SW 1271 (cell line): ENCODE results near the gene EVI5L.

ENCODE experiments used
- DNase-seq, 2 experiments: peaks; one replicate each; lab custom pipeline; 2025; lab: John Stamatoyannopoulos, UW

The EVI5L gene

DNA sequence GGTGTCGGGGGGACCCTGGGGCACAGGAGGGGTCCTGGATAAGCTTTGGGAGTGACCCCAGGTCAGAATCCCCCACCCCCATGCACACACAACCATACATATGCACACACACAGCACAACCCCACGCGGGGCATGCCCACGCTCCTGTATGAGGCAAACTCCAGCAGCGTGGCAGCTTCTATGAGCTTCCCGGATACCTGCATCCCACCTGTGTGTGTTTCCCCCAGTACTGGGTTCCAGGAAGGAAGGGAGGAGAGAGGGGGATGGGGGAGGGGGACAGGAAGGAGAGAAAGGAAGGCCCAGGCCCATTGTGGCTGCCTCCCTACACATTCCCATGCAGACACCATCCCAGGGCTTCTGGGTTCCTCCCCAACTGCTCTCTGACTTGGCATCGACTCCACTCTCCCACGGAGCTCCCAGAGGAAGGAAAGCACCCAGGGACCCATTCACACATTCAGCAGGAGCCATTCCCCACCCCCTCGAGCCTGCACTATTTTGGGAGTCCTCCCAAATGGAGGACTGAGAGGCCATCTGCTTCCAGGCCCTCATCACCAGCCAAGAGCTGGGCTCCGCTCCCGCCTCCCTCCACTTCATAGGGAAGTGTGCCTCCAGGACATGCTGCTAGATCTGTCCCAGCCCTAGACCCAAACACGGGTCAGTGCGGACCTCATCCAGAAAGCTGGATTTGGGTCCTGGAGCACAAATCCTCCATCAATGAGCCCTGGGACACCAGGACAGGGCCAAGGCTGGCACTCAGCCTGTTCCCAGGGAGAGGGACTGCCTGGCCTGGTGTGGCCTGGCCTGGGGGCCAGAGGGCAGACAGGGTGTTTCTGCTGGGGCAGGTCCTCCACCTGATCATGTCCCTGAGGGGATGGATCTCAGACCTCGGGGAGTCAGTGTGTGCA lies 30.9 kb downstream of the EVI5L start:
- DNase-seq, result no peak

DNA sequence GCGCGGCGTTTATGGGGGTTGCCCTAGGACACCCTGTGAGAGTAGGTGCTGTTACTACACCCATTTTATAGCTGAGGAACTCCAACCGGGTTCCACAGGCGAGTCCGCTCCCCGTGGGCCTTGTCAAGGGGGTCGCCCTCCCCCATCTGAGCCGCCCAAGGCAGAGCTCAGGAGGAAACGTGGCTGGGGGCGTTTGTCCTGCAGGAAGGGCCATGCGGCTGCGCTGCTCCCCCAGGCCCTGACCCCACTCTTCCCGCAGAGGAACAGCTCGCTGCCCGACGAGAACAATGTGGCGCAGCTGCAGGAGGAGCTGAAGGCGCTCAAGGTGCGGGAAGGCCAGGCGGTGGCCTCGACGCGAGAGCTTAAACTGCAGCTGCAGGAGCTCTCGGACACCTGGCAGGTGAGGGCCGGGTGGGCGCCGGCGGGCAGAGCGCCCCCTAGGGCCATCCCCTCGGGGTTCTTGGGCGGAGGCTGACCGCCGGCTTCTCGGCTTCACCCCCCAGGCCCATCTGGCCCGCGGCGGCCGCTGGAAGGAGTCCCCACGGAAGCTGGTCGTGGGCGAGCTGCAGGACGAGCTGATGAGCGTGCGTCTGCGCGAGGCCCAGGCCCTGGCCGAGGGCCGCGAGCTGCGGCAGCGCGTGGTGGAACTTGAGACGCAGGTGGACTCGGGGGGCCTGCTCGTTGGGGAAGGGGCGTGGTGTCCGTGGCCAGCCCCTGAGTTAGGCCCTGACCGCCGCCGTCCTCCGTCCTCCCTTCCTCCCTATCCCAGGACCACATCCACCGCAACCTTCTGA lies 31.8 kb downstream of the EVI5L start:
- DNase-seq, result no peak

DNA sequence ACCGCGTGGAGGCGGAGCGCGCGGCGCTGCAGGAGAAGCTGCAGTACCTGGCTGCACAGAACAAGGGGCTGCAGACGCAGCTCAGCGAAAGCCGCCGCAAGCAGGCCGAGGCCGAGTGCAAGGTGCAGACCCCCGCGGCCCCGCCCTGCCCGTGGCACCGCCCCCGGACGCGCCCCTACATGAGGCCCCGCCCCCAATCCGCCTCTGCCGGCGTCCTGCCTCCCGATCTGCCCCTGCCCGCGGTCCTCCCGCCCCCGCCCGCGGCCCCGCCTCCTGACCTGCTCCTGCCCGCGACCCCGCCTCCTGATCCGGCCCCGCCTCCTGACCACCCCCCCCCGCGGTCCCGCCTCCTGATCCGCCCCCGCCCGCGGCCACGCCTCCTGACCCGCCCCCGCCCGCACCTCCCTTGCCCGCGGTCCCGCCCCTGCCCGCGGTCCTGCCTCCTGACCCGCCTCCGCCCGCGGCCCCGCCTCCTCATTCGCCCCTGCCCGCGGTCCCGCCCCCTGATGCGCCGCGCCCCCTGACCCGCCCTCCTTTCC lies 32.5 kb downstream of the EVI5L start:
- no peak for DNase-seq

DNA sequence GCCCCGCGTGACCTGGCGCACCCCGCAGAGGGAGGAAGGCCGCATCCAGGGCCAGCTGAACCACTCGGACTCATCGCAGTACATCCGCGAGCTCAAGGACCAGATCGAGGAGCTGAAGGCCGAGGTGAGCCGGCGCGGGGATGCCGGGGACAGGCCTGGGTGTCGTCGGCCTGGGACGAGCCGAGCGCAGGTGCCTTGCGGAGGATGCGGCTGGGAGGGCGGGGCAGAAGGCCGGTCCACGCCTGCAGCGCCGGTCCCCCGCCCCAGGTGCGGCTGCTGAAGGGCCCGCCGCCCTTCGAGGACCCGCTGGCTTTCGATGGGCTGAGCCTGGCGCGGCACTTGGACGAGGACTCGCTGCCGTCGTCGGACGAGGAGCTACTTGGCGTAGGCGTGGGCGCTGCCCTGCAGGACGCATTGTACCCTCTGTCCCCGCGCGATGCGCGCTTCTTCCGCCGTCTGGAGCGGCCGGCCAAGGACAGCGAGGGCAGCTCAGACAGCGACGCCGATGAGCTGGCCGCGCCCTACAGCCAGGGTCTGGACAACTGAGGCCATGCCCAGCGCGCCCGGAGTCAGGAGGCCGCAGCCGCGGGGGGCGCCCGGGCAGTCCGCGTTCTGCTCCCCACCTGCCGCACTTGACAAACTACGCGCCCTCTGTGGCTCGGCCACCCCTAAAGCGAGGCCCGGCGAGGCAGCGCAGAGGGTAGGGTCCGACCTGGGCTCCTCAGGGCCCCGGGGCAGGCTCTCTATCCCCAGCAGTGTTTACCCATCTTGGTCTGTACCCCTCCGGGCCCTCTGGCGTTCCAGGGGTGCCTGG lies 33.3 kb downstream of the EVI5L start:
- no peak for DNase-seq

DNA sequence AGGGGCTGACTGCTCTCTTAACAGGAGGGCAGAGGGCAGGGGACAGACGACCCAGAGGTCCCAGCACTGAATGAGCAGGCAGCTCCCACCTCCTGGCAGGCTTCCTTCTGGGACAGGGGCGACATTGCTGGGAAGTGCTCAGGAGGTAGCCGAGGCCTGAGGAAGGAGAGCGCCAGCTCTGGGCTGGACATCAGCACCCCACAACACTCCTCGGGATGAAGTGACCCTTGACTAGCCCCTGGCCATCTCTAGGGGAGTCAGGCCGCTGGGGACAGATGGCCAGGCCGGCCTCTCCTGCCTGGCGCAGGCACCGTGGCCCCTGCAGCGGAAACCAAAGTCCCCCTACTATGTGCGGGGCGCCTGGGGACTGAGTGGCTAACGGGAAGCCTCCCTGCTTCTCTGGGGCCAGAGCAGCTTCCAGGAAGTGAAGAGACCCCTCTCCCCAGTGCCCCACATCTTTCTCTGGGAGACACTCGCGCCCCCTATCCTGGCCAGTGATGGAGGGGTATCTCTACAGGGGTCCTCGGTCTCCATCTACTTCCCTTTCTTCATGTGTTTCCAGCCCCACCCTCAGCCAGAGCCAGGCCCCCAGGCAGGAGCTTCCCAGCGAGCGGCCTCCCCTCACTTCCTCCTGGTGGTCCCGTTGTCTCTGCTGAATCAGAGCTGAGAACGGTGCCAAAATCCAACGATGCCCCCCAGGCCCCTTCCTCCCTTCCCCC lies 34.1 kb downstream of the EVI5L start:
- no peak for DNase-seq

DNA sequence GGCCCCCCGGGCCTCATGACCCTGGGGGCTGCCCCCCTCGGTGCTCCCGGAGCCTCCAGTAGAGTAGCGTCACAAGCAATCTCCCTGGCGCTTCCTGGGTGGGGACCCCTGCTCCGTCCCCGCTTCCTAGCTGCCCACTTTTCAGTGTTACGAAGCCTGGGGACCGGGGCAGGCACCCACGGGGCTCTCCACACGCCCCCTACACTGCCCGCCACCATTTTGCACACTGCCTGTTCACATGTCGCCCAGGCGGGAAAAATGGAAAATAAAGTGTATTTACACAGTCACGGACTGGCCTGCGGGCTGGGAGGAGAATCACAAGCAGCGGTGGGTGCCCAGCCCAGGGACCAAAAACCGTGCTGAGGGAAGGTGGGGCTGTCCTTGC lies 34.7 kb downstream of the EVI5L start:
- no peak for DNase-seq

DNA sequence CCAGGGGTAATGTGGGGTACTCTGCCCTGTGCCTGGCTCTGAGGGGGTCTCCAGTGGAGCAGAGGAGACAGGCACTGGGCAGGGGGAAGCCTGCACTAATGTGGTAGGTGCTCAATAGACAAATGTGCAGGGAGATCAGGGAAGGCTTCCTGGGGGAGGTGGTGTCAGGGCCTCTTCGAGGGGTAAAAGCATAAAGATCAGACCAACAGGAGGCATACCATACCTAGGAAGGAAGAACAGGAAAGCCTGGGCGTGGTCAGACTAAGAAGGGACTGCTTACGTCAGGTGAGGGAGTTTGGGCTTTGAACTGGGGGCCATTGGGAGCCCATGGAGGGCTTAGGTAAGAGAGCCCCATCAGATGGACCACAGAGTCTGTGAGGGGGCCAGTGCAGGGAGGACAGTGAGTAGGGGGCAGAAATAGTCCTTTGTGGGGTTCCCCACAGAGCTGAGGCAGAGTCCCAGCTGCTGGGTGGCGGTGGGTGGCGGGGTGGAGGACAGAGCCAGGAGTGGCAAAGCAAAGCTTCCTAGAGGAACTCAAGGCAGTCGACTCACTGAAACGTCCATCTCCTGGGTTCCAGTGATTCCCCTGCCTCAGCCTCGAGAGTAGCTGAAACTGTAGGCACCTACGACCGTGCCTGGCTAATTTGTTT lies 35.4 kb downstream of the EVI5L start:
- DNase-seq, result no peak

DNA sequence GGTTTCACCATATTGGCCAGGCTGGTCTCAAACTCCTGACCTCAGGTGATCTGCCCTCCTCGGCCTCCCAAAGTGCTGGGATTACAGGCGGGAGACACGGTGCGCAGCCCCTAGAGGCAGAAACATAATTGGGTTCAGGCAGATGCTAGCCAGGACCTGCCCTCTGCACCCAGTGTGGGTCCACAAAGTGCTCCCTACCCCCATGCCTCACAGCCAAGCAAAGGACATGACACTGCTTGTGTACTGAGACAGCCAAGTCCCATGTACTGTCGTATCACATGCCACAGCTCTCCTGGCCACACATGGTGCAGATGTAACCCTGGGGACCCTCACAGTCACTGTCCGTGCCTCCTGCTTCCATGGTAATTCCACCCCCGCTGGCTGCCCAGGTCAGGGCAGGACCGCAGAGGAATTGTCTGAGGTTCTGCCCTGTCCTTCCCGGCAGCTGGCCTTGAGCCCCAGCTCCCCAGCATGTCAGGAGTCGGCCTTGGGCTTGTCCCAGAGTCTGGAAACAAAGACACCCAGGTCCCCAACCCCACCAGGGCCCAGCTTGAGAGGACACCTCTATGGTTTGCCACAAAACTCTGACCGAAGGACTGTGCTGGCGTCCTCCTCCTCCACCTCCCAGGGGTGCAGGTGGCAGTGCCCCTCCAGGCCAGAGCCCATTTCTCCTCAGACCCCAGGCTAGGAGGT lies 36.5 kb downstream of the EVI5L start:
- DNase-seq, result no peak

DNA sequence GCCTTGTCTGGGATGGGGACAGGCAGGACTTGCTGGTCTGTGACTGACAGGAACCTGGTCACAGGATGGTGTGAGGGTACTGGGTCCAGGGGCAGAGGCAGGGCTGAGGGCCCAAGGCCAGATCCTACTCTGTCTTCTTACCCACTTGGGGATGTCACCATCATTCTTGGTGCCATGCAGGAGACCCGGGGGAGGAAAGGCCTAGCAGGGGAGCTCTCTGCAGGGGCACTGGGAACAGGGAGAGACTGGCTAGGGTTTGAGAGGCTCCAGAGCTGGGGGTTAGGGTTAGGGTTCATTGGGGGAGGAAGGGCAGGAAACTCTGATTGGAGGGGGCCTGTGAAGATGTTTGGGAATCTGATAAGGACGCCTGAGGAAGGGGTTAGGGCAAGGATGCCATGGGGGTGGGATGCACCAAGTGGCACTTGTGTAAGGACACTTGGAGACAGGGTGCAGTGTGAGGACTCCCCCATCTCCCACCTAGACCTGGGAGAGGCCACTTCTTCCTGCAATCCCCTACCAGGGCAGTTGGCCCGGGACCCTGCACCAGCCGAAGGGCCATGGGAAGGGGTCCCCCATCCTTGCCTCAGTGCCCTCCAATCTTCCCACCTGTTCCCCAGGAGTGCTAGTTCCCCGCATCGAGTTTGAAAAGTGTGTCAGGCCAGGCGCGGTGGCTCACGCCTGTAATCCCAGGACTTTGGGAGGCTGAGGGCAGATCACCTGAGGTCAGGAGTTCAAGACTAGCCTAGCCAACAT lies 37.2 kb downstream of the EVI5L start:
- no peak for DNase-seq

DNA sequence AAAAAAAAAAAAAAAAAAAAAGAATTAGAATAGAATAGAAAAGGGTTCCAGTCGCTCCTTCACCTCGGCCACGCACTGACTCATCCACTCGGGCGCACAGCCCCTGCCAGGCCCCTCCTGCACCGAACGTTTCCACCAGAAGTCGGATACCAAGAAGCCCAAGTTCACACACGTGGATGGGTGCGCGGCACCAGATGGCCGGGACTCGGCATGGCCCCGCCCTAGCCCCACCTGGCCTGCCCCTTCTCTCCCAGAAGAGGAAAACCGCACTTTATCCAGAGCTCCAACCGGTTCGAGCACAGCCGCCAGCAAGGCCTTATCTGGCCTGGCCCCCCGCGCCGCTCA lies 38.3 kb downstream of the EVI5L start:
- DNase-seq, result no peak

DNA sequence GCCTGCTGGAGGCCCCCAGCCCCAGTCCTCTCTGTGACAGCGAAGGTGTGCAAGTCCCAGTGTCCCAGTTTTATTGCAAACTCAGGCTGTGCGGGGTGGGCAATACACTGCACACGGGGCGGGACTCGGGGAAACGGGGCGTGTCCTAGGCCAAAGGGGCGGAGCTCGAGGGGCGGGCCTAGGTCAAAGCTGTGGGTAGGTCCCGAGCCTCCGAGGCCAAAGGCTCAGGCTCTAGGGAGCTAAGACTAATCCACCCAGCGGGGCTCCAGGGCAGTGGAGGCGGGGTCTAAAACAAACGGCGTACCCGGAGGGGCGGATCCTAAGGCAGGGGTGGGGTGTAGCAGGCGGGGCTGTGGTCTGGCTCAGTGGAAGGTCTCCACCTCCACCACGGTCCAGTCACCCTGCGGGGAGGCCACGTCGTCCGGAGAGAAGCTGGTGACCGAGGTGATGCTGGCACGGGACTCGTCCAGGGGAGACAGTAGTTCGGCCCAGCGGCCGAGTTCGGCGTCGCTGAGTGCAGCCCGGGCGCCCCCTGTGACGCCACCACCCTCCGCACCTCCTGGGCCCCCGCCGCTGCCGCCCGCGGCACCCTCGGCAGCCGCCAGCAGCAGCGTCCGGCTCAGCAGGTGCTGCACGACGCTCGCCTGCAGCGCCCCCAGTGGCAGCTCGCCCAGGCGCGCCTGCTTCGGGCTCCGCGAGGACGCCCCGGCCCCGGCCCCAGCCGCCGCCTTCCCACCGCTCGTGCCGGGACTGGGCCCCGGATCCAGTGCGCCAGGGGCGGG lies 38.8 kb downstream of the EVI5L start:
- DNase-seq, result no peak

DNA sequence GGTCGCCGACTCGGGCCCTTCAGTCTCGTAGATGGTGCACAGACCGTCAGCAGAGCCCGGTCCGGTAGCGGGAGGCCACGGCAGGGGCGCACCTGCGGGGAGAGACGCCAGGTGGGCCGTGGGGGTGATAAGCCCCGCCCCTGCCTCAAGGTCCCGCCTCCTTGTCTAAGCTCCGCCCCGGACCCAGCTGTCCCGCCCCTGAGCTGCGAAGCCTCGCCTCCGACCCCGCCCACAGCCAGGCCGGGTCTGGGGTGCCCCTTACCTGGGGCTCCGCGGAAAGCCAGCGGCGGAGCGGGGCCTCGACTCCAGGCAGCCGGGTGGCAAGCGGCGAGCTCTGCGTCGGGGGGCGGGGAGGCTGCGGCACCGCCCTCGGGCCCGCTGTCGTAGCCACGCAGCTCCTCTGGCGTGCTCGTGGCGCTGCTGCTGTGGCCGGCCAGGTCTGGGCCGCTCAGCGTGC lies 39.5 kb downstream of the EVI5L start:
- no peak for DNase-seq

DNA sequence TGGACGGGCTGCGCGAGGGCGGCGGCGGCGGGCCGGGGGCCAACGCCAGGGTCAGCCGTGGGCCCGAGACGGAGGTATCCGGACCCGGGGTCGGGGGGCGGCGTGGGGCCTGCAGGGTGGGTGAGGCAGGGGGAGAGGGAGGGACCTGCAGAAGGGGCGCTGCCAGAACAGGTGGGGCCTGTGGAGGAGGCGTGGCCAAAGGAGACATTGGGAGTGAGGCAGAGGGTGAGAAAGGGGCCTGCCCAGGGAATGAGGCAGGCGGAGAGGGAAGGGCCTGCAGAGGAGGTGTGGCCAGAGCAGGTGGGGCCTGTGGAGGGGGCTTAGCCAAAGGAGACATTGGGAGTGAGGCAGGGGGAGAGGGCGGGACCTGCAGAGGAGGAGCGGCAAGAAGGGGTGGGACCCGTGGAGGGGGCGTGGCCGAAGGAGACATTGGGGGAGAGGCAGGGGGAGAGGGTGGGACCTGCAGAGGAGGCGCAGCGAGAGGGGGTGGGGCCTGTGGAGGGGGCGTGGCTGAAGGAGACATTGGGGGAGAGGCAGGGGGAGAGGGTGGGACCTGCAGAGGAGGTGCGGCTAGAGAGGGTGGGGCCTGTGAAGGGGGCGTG lies 40.0 kb downstream of the EVI5L start:
- DNase-seq, result no peak

DNA sequence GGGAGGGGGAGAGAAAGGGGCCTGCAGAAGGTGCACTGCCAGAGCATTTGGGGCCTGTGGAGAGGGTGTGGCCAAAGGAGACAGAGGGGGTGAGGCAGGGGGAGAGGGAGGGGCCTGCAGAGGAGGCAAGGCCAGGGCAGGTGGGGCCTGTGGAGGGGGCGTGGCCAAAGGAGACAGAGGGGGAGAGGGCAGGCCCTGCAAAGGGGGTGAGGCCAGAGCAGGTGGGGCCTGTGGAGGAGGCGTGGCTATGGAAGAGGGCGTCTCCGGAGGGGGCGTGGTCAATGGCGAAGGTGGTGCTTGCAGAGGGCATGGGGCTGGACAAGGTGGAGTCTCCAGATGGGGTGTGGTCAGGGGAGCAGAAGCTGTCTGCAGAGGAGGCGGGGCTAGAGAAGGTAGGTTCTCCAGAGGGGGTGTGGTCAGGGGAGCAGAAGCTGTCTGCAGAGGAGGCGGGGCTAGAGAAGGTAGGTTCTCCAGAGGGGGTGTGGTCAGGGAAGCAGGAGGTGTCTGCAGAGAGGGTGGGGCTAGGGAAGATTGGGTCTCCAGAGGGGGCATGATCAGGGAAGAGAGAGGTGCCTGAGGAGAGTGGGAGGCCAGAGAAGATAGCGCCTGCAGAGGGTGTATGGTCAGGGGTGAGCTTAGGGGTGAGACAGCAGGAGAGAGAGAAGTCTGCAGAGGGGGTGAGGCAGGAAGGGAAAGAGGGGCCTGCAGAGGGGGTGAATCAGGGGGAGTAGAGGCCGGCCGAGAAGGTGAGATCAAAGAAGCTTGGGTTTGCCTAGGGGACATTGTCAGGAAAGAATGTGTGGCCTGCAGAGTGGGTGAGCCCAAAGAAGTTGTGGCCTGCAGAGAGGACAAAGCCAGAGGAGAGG lies 40.8 kb downstream of the EVI5L start:
- peak in 1 of 2 experiments; percentile 43 for DNase-seq

DNA sequence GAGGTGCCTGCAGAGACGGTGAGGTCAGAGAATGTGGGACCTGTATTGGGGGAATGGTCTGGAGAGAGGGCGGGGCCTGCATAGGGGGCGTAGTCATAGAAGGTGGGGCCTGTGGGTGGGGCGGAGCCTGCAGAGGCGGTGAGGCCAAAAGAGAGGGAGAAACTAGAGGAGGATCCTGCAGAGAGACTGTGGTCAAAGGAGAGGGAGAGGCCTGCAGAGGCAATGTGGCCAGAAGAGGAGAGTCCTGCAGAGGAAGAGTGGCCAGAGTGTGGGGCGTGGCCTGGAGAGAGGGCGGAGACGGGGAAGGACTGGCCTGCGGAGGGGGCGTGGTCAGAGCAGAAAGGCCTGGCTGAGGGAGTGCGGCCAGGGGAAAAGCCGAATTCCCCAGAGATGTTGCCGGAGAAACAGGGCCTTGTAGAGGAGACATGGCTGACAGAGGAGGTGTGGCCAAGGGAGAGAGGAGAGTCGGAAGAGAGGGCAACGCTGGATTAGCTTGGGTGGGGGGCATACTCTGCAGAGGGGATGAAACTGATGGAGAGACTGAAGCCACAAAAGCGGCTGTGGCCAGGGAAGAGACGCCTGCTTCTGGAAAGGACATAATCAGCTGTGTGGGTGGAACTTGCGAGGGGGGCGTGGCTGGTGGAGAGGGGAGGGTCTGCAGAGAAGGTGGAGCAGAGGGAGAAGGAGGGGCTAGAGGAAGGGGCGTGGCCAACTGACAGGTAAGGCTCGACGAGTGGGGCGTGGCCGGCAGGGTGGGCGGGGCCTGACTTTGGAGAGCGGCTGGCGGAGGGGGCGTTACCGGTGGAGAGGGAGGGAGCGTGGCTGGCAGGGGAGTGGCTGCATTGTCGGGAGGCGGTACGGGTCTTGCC lies 41.7 kb downstream of the EVI5L start:
- DNase-seq, result peak; percentile 81 to 83
